Mesothelial cell of epicardium (in vitro differentiated cells): ENCODE measurements around the gene PCSK6. TPM values are rescaled to one million over a fixed set of nuclear protein-coding genes. Genes with fewer than 3 reads are reported as not detected.

ENCODE experiments used
- DNase-seq, 2 experiments: peaks; one replicate each; pipeline ENCODE4 v3.0.0; 2021; ENCODE audit warnings: low spot score in 2 of 2; ENCODE audit not compliant: unreplicated experiment in 2 of 2
- H3K27ac Mint-ChIP-seq: 2 replicates; pipeline ENCODE4 v1.8.0; 2021; ENCODE audit warnings: mixed read lengths
- H3K27me3 Mint-ChIP-seq: 2 replicates; pipeline ENCODE4 v1.8.0; 2021; ENCODE audit warnings: low read depth, mixed read lengths
- H3K36me3 Mint-ChIP-seq: 2 replicates; pipeline ENCODE4 v1.8.0; 2021; ENCODE audit warnings: mixed read lengths
- H3K4me1 Mint-ChIP-seq: 2 replicates; pipeline ENCODE4 v1.8.0; 2021; ENCODE audit warnings: mixed read lengths
- H3K4me3 Mint-ChIP-seq: 2 replicates; pipeline ENCODE4 v1.8.0; 2021; ENCODE audit warnings: mild to moderate bottlenecking, moderate library complexity, mixed read lengths
- H3K9me3 Mint-ChIP-seq: 2 replicates; pipeline ENCODE4 v1.8.0; 2021; ENCODE audit warnings: mixed read lengths
- CTCF ChIP-seq: fragments of 200-600 bp; sonication (generic); IDR thresholded peaks from one replicate; pipeline ENCODE4 v1.5.0; 2021; ENCODE audit warnings: antibody characterized with exemption; ENCODE audit not compliant: unreplicated experiment
- total RNA-seq: library from RNA; stranded (reverse); gene quantifications from 3 replicates; pipeline ENCODE4 v1.2.1, GENCODE V29; 2021

The PCSK6 gene
- total RNA-seq, 1 donor from 2014 or later, result 4.5 TPM

DNA sequence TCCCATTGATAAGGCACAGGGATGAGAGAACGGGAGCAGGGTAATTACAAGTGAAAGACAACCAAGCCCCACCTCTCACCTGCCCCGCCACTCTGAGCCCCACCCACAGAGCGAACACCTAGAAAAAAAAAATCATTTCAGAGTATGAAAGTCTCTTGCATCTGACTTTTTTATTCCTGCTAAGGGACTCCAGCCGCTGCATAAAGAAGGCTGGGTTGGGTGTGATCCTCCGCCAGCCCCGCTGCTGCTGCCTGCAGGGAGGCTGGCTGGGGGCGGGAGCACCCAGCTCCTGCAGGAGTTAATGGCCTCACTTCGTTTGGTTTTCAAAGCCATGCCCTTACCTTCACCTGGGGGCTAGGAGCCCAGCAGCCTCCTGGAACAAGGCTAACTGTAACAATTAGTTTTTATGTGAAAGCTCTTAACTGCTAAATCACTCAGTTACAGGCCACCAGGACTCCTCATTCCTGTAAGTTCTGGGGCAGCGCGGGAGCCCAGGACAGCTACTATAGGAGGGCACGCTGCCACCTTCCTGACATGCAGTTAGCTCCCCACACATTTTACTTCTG, 116.5 kb downstream of the PCSK6 start:
- Mint-ChIP-seq H3K4me1 (peaks cover 20% of the 10 kb centered on the region), H3K9me3 (no peaks in the 10 kb centered on the region), H3K27me3 (peaks cover 6% of the 10 kb centered on the region), H3K36me3 (no peaks in the 10 kb centered on the region), H3K4me3 (no peak overlapping the region), H3K27ac (no peak overlapping the region)
- TF ChIP-seq CTCF, result no peak
- no peak for DNase-seq

DNA sequence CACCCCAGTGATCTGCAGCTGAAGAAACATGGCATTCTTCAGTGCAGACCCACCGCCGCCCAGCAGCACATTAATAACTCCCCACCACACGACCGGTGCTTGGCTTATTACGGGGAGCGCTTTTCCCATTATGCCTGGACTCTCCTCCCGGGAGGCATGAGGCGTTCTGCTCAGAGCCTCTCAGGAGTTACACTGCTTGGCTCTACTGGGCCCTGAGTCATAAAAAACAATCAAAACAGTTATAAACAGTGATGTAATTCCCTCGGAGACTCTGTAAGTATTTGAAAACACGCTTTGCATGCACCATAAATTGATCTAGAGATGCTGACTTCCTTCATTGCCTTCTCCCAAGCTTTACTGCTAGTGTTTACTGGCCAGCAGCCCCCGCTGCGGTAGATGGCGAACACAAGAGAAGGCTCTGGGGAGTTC, 117.3 kb downstream of the PCSK6 start:
- Mint-ChIP-seq H3K4me1 (peaks cover 20% of the 10 kb centered on the region), H3K36me3 (no peaks in the 10 kb centered on the region), H3K27ac (no peak overlapping the region), H3K27me3 (peaks cover 6% of the 10 kb centered on the region), H3K9me3 (no peaks in the 10 kb centered on the region), H3K4me3 (no peak overlapping the region)
- DNase-seq, result no peak
- TF ChIP-seq CTCF, result no peak

GRCh38 chr15:101371519-101371918, 118.0 kb downstream of the PCSK6 start:
- no peak for TF ChIP-seq CTCF
- H3K4me1 Mint-ChIP-seq, result peaks cover 20% of the 10 kb centered on the region
- H3K4me3 Mint-ChIP-seq, result no peak overlapping the region
- no peak overlapping the region for H3K27ac Mint-ChIP-seq
- peaks cover 6% of the 10 kb centered on the region for H3K27me3 Mint-ChIP-seq
- H3K9me3 Mint-ChIP-seq, result no peaks in the 10 kb centered on the region
- DNase-seq, result no peak
- H3K36me3 Mint-ChIP-seq, result no peaks in the 10 kb centered on the region

GRCh38 chr15:101371081-101371480, 118.4 kb downstream of the PCSK6 start:
- no peak for DNase-seq
- no peaks in the 10 kb centered on the region for H3K9me3 Mint-ChIP-seq
- no peaks in the 10 kb centered on the region for H3K36me3 Mint-ChIP-seq
- H3K27ac Mint-ChIP-seq, result no peak overlapping the region
- H3K27me3 Mint-ChIP-seq, result peaks cover 6% of the 10 kb centered on the region
- TF ChIP-seq CTCF, result no peak
- no peak overlapping the region for H3K4me3 Mint-ChIP-seq
- peaks cover 20% of the 10 kb centered on the region for H3K4me1 Mint-ChIP-seq

DNA sequence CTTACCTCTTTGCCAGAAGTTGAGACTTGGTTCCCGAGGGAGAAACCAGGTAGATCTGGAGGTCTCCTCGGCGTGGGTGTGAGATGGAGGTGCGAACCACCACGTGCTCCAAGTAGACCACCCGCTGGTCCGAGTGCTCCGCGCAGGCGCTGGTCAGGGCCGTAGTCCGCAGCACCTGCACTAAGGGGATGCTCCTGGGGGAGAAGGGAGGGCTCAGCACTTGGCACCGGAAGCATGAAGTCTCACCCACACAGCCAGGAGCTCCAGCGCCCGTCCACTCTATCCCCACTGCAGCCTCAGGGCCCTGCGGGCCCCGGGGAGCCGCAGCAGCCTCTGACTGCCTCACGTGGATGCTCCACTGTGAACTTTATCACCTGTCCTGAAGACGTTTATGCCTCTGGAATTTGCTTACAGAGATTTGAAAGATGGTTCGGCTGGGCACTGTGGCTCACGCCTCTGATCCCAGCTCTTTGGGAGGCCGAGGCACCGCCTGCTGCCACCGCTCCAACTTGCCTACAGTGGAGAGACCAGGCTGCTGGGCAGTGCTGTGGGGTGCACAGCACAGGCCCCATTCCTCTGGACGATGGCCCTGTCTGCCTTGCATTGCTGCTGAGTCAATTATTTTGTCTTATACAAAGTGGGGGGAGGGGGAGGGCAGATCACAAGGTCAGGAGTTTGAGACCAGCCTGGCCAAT, 119.0 kb downstream of the PCSK6 start:
- DNase-seq, result no peak
- Mint-ChIP-seq H3K27ac (no peak overlapping the region), H3K36me3 (no peaks in the 10 kb centered on the region), H3K27me3 (peaks cover 6% of the 10 kb centered on the region), H3K9me3 (peaks cover 4% of the 10 kb centered on the region), H3K4me3 (no peak overlapping the region), H3K4me1 (peaks cover 20% of the 10 kb centered on the region)
- no peak for TF ChIP-seq CTCF
